Fibroblast of pulmonary artery (primary cell): ENCODE results near the gene TCERG1L.

Experiments
- DNase-seq: peaks from one replicate; pipeline ENCODE4 v3.0.0-alpha.2; 2010; ENCODE audit warnings: low read depth
- H3K4me3 ChIP-seq: replicated peaks from 2 replicates; pipeline ENCODE4 v1.5.1; 2011; ENCODE audit warnings: low read depth, mild to moderate bottlenecking, control low read depth, low read length, moderate library complexity
- TF ChIP-seq, protein P1 (sequence below): IDR thresholded peaks from 2 replicates; pipeline ENCODE4 v1.5.1; 2011; ENCODE audit warnings: mild to moderate bottlenecking, control low read depth, low read length, inconsistent platforms; ENCODE audit errors: missing control alignments

Gene TCERG1L

GRCh38 chr10:131168238-131168875, 143.2 kb downstream of the TCERG1L start:
- DNase-seq, result no peak
- TF ChIP-seq, protein P1, sequence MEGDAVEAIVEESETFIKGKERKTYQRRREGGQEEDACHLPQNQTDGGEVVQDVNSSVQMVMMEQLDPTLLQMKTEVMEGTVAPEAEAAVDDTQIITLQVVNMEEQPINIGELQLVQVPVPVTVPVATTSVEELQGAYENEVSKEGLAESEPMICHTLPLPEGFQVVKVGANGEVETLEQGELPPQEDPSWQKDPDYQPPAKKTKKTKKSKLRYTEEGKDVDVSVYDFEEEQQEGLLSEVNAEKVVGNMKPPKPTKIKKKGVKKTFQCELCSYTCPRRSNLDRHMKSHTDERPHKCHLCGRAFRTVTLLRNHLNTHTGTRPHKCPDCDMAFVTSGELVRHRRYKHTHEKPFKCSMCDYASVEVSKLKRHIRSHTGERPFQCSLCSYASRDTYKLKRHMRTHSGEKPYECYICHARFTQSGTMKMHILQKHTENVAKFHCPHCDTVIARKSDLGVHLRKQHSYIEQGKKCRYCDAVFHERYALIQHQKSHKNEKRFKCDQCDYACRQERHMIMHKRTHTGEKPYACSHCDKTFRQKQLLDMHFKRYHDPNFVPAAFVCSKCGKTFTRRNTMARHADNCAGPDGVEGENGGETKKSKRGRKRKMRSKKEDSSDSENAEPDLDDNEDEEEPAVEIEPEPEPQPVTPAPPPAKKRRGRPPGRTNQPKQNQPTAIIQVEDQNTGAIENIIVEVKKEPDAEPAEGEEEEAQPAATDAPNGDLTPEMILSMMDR, result no peak
- no peak overlapping the region for H3K4me3 ChIP-seq

GRCh38 chr10:131167036-131167860, 144.3 kb downstream of the TCERG1L start:
- no peak overlapping the region for H3K4me3 ChIP-seq
- TF ChIP-seq, protein P1, result no peak
- no peak for DNase-seq

DNA sequence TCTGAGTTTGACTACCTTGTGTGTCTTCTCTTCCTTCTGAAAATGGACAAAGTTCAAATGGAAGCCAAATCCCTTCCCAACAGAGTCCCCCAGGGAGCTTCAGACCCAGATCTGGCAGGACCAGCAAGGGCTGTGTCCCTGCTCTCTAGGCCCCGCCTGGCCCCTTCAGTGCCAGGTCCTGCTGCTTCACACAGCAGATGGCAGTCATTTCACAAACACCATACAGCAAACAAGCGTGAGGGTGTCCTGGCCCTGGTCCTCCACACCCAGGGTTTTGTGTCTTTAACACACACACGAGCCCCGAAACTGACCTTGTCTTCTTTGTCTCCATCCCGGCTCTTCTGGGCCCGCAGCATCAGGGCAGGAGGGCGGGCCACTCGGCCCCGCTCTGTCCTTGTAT, 145.0 kb downstream of the TCERG1L start:
- no peak for DNase-seq
- TF ChIP-seq, protein P1, result no peak

GRCh38 chr10:131165092-131165491, 146.4 kb downstream of the TCERG1L start:
- no peak for DNase-seq
- TF ChIP-seq, protein P1, result no peak

More for the DNA sequence above, 145.0 kb downstream of the TCERG1L start:
- no peak overlapping the region for H3K4me3 ChIP-seq

GRCh38 chr10:131162866-131163843, 148.4 kb downstream of the TCERG1L start:
- TF ChIP-seq, protein P1, result no peak
- H3K4me3 ChIP-seq, result no peak overlapping the region
- DNase-seq, result no peak

More at GRCh38 chr10:131165092-131165491, 146.4 kb downstream of the TCERG1L start:
- H3K4me3 ChIP-seq, result no peak overlapping the region

- TF ChIP-seq, protein P1, result no peak
- no peak for DNase-seq
These were observed 149.3 kb downstream of the TCERG1L start for GRCh38 chr10:131162211-131162610.

More at GRCh38 chr10:131162211-131162610, 149.3 kb downstream of the TCERG1L start:
- H3K4me3 ChIP-seq, result no peak overlapping the region
